Stomach (tissue), 9 donors: ENCODE results near the gene FIGLA. TPM values are rescaled to one million over a fixed set of nuclear protein-coding genes. Genes with fewer than 3 reads are reported as not detected.

Source experiments
- DNase-seq, 2 donors: peaks; one replicate each; pipeline versions ENCODE4 v3.0.0 to v3.0.0-alpha.2; 2013 to 2019
- H3K27ac ChIP-seq, 5 donors: fragments of 200-600 bp in 4 of 5; sonication (generic) in 4 of 5; one replicate each; pipeline ENCODE4 v1.5.1; 2013 to 2019; ENCODE audit warnings: mild to moderate bottlenecking in 1 of 5, moderate library complexity in 1 of 5
- H3K27me3 ChIP-seq, 3 donors: fragments of 200-600 bp; sonication (generic); one replicate each; pipeline ENCODE4 v1.5.1; 2017 to 2019; ENCODE audit warnings: mixed run types in 1 of 3
- H3K36me3 ChIP-seq, 4 donors: fragments of 200-600 bp; sonication (generic); 1 replicate in 3 of 4; 2 replicates in 1 of 4; pipeline ENCODE4 v1.5.1; 2016 to 2019
- H3K4me1 ChIP-seq, 4 donors: fragments of 200-600 bp; sonication (generic); one replicate each; pipeline ENCODE4 v1.5.1; 2016 to 2019
- H3K4me3 ChIP-seq, 4 donors: fragments of 200-600 bp; sonication (generic) in 3 of 4; one replicate each; pipeline ENCODE4 v1.5.1; 2016 to 2019; ENCODE audit warnings: mild to moderate bottlenecking in 1 of 4
- H3K9me3 ChIP-seq, 4 donors: fragments of 200-600 bp; sonication (generic); one replicate each; pipeline ENCODE4 v1.5.1; 2016 to 2019
- EP300 ChIP-seq: sonication (generic); formaldehyde crosslinking; IDR thresholded peaks from one replicate; pipeline ENCODE4 v1.6.1; 2017; ENCODE audit warnings: antibody characterized with exemption
- POLR2A ChIP-seq, 4 donors: fragments of 450-650 bp; IDR thresholded peaks; one replicate each; pipeline ENCODE4 v1.6.1; 2016; ENCODE audit warnings: antibody characterized with exemption in 4 of 4, control low read depth in 2 of 4, mild to moderate bottlenecking in 1 of 4, moderate library complexity in 1 of 4
- POLR2AphosphoS5 ChIP-seq, 3 donors: sonication (generic); formaldehyde crosslinking; IDR thresholded peaks; one replicate each; pipeline ENCODE4 v1.6.1; 2016; ENCODE audit warnings: antibody characterized with exemption in 3 of 3
- WGBS, 5 donors: extraction: QIAGEN DNeasy Blood & Tissue Kit in 3 of 5; methylation state at CpG; one replicate each; pipeline versions ENCODE4 v1.1.5 to v1.1.7; 2013 to 2018; 5-methylcytosine and 5-hydroxymethylcytosine counted together
- intact Hi-C: fragments of 100-400 bp; cut with DNase I; formaldehyde crosslinking; loops from one replicate; pipeline ENCODE4 v1.15.1; 2023; ENCODE audit warnings: low total_unique reads
- polyA plus RNA-seq, 3 donors: library from polyadenylated mRNA; stranded (reverse); fragments of 200-250 nt; gene quantifications; one replicate each; pipeline ENCODE4 v1.2.3, GENCODE V29; 2013
- total RNA-seq, 5 donors: library from RNA; depleted of rRNA; stranded (reverse); fragments of >200 nt; gene quantifications; one replicate each; pipeline versions ENCODE4 v1.1.0 to v1.2.3, GENCODE V29; 2014 to 2016
- TF ChIP-seq, protein P1 (sequence below), 7 experiments: fragments of 450-650 bp in 4 of 7; fragments of 200-600 bp in 3 of 7; sonication (generic) in 3 of 7; IDR thresholded peaks; one replicate each; pipeline ENCODE4 v1.5.1; 2016 to 2019; ENCODE audit warnings: antibody characterized with exemption in 7 of 7, control low read depth in 2 of 7, mild to moderate bottlenecking in 1 of 7
- donor health status: healthy with polysubstance abuse.
- donor health status: Bipolar disorder and iron deficiency.
- donor health status: healthy.

FIGLA gene
- total and polyA plus RNA-seq, 8 donors = 0.75 TPM; not detected in 7

DNA sequence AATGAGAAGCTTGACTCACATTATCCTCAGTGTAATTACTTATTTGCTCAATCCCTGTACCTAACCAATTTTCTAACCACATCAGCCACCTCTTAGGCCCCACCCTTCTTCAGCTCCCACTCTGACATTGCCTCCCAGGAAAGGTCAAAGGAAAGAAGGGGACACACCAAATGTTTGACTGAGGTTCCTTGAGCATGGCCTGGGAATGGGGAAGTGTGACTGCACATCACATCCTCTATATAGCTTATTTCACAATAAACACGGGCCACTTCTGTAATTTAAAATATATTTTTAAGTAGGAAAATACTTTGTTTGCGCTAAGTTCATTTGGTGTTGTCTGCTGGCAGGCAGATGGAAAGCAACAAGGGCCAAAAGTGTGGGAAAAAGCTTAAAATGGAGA lies 3.0 kb upstream of the FIGLA start:
- H3K9me3 ChIP-seq = no peaks in the 10 kb centered on the region
- peaks cover 11 to 19% (median 15%) of the 10 kb centered on the region in 4 donors for H3K4me1 ChIP-seq
- WGBS, 5 donors = 71 to 80% (median 77%) methylated on average over 2 of the region's 2 CpGs
- no peak for DNase-seq
- TF ChIP-seq POLR2AphosphoS5 (IDR thresholded peaks at IDR 0.05) (no peak), EP300 (no peak), POLR2A (IDR thresholded peaks at IDR 0.05) (no peak)
- TF ChIP-seq, protein P1, sequence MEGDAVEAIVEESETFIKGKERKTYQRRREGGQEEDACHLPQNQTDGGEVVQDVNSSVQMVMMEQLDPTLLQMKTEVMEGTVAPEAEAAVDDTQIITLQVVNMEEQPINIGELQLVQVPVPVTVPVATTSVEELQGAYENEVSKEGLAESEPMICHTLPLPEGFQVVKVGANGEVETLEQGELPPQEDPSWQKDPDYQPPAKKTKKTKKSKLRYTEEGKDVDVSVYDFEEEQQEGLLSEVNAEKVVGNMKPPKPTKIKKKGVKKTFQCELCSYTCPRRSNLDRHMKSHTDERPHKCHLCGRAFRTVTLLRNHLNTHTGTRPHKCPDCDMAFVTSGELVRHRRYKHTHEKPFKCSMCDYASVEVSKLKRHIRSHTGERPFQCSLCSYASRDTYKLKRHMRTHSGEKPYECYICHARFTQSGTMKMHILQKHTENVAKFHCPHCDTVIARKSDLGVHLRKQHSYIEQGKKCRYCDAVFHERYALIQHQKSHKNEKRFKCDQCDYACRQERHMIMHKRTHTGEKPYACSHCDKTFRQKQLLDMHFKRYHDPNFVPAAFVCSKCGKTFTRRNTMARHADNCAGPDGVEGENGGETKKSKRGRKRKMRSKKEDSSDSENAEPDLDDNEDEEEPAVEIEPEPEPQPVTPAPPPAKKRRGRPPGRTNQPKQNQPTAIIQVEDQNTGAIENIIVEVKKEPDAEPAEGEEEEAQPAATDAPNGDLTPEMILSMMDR (IDR thresholded peaks at IDR 0.05) = no peak
- H3K27ac ChIP-seq = no peak overlapping the region
- peaks cover 0 to 72% (median 30%) of the 10 kb centered on the region in 3 donors for H3K27me3 ChIP-seq
- no peaks in the 10 kb centered on the region for H3K36me3 ChIP-seq
- intact Hi-C loops = no loop called here
- H3K4me3 ChIP-seq = no peak overlapping the region

DNA sequence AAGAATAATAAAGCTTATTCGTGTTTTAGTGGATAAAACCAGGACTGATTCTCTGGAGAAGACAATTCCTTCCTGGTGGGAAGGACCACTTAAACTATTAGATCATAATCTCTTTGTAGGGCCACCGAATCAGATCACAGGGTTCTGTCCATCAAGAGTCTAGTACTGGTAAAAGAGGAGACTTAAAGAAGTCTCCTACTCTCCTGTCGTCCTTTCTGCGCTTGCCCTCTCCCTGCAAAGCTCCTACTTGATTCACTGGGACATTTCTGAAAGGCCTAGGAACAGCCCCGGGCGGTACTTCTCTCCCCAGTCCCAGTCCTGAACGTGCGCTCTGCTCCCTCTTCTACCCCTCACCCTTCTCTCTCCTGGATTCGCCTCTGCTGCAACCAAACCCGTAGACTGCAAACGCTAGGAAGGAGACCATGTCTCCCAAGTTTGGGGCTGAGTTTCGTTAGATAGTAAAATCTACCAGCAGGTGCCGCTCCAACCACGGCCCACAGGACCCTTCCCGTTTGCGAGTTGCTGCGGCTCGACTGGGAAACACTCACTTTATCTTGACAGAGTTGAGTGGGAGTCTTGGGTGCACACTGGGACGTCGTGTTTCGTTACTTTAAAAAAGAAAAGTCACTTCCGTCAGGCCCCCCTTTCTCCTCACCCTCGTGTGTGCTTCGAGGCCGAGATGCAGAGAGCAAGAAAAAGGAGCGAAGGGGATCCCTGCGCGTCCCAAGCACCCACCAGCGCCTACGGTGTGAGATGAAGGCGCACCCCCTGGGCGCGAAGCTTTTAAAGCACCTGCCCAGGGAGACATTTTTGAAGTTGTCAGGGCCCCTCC lies 923 bp downstream of the FIGLA start:
- peak overlapping the region; percentile 29 to 43 (median 35) for H3K4me3 ChIP-seq
- no peak for TF ChIP-seq POLR2AphosphoS5 (IDR thresholded peaks at IDR 0.05)
- TF ChIP-seq, protein P1 (IDR thresholded peaks at IDR 0.05) = peak in 4 of 7 experiments; percentile 21 to 37 (median 31)
- no peaks in the 10 kb centered on the region for H3K9me3 ChIP-seq
- intact Hi-C loops = no loop called here
- H3K27me3 ChIP-seq = peaks cover 0 to 83% (median 38%) of the 10 kb centered on the region in 3 donors
- H3K36me3 ChIP-seq = no peaks in the 10 kb centered on the region
- H3K4me1 ChIP-seq = peaks cover 11 to 19% (median 15%) of the 10 kb centered on the region in 4 donors
- DNase-seq = peak; percentile 54 to 83
- WGBS, 5 donors = 4 to 7% (median 5%) methylated on average over 28 to 33 of the region's 33 CpGs
- no peak overlapping the region for H3K27ac ChIP-seq

DNA sequence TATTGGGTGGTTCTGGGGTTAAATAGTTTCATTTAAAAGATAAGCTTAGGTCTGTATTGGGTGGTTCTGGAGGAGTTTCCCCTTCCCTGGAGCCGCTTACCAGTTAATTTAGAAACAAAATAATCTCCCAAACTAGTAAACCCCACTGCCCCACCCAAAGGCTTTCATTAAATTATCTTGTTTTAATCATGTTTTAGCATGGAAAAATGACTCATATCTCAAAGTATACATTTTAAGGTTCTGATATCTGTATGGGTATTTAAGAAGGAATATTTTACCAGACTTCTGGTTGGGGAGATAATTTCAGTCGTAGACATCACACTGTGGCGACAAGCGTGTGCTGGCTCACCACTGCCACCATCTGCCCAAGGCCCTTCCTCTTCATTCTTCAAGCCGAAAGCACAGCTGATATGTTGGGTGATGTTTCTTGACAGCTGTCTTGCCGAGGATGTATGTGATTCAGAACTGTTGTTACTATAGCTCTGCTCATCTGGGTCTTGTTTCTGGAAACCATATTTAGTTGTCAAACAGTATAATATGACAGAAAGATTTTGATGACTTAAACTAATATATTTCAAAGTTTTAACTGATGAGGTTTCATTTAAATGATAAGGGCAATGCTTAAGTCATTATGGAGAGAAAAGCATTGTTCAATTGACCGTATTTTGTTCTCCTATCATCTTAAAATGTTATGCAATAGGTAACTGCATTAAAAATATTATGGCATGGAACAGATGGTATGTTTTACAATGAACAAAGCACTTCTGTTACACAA lies 5.1 kb downstream of the FIGLA start:
- WGBS, 5 donors = 8 to 17% (median 13%) methylated on average over 7 of the region's 7 CpGs
- Histone ChIP-seq H3K27me3 (peaks cover 0 to 55% (median 27%) of the 10 kb centered on the region in 3 donors), H3K9me3 (no peaks in the 10 kb centered on the region), H3K36me3 (no peaks in the 10 kb centered on the region), H3K4me3 (no peak overlapping the region), H3K27ac (no peak overlapping the region), H3K4me1 (peaks cover 6 to 11% (median 10%) of the 10 kb centered on the region in 4 donors)
- intact Hi-C loops = no loop called here
- TF ChIP-seq, protein P1 (IDR thresholded peaks at IDR 0.05) = no peak
- TF ChIP-seq POLR2A (IDR thresholded peaks at IDR 0.05) (no peak), EP300 (no peak), POLR2AphosphoS5 (IDR thresholded peaks at IDR 0.05) (no peak)
- DNase-seq = peak in 1 of 2 donors; percentile 60

DNA sequence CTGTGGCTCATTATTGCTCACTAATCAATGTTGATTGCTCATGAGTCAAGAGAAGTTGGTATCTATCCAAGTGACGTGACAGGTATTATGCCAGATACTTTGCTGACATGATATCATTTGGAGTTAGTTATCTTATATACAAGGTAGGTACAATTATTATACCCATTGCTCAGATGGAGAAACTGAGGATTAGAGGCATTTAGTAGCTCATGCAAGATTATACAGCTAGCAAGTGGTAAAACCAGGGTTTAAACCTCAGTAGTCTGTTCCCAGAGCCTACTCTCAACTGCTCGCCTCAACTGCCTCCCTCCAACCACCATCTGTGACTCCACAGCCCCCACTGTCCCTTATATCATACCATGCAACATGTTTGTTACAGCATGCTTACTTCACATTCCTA lies 6.1 kb downstream of the FIGLA start:
- intact Hi-C loops = no loop called here
- Histone ChIP-seq H3K36me3 (no peaks in the 10 kb centered on the region), H3K4me1 (peaks cover 0 to 1% (median under 1%) of the 10 kb centered on the region in 4 donors), H3K27me3 (peaks cover 0 to 53% (median 17%) of the 10 kb centered on the region in 3 donors), H3K4me3 (no peak overlapping the region), H3K27ac (no peak overlapping the region), H3K9me3 (no peaks in the 10 kb centered on the region)
- DNase-seq = no peak
- WGBS, 5 donors = 72 to 88% (median 77%) methylated on average over 2 of the region's 2 CpGs
- TF ChIP-seq POLR2A (IDR thresholded peaks at IDR 0.05) (no peak), EP300 (no peak)
